ENCODE data around the gene CTIF. TPM values are rescaled to one million over a fixed set of nuclear protein-coding genes. Genes with fewer than 3 reads are reported as not detected.

The CTIF gene
- total and polyA plus RNA-seq, 2 experiments from 2014 or later = 8.6 to 14.4 TPM

DNA sequence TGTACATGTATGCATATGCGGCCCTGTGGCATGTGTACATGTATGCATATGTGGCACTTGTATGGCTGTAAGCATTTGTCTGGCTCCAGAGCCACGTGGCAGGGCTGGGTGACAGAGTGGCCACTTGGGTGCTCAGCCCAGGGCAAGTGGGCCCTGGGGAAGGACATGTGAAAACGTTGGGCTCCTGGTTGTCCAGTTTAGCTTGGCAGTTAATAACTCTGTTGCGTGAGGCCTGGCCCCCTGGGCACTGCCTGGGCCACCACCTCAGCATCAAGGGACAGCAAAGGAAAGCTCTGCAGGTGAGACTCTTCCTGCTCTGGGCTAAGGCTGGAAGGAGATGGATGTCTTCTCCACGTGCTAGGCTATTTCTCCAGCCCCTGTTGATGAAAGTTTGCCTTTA is 119.9 kb downstream of the CTIF start:
- DNase-seq (ENCODE audit: low spot score) (no peak), ATAC-seq (no peak)
- Histone ChIP-seq H3K27me3 (ENCODE audit: insufficient read depth) (no peaks in the 10 kb centered on the region), H3K9me2 (ENCODE audit: insufficient read depth) (no peaks in the 10 kb centered on the region), H2AFZ (no peak overlapping the region), H4K20me1 (replicated peaks; ENCODE audit: insufficient read depth) (peaks cover 3% of the 10 kb centered on the region; the same call in 1 of the 2 replicates), H3F3A (replicated peaks; ENCODE audit: low read depth) (0 out of 2 replicates have a peak, but pooled peaks cover 3% of the 10 kb centered on the region), H3K4me3 (no peak overlapping the region), H3K27ac (ENCODE audit: low read depth) (no peak overlapping the region), H3K36me3 (ENCODE audit: insufficient read depth) (no peaks in the 10 kb centered on the region), H3K4me1 (ENCODE audit: insufficient read depth) (peaks cover 4% of the 10 kb centered on the region; the same call in 1 of the 2 replicates), H3K79me2 (replicated peaks; ENCODE audit: insufficient read depth) (no peaks in the 10 kb centered on the region), H3K4me2 (no peak overlapping the region)
- H3K36me3 Mint-ChIP-seq (ENCODE audit: low read depth) = no peaks in the 10 kb centered on the region; the same call in 2 of the 3 replicates
- peaks cover 17% of the 10 kb centered on the region for H3K4me1 Mint-ChIP-seq
- no peak overlapping the region for H3K4me3 Mint-ChIP-seq
- TF ChIP-seq, protein P1, sequence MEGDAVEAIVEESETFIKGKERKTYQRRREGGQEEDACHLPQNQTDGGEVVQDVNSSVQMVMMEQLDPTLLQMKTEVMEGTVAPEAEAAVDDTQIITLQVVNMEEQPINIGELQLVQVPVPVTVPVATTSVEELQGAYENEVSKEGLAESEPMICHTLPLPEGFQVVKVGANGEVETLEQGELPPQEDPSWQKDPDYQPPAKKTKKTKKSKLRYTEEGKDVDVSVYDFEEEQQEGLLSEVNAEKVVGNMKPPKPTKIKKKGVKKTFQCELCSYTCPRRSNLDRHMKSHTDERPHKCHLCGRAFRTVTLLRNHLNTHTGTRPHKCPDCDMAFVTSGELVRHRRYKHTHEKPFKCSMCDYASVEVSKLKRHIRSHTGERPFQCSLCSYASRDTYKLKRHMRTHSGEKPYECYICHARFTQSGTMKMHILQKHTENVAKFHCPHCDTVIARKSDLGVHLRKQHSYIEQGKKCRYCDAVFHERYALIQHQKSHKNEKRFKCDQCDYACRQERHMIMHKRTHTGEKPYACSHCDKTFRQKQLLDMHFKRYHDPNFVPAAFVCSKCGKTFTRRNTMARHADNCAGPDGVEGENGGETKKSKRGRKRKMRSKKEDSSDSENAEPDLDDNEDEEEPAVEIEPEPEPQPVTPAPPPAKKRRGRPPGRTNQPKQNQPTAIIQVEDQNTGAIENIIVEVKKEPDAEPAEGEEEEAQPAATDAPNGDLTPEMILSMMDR (conservative IDR thresholded peaks at IDR 0.05; ENCODE audit: low read depth in 2 of 2) = no peak
- TF ChIP-seq, protein P2, sequence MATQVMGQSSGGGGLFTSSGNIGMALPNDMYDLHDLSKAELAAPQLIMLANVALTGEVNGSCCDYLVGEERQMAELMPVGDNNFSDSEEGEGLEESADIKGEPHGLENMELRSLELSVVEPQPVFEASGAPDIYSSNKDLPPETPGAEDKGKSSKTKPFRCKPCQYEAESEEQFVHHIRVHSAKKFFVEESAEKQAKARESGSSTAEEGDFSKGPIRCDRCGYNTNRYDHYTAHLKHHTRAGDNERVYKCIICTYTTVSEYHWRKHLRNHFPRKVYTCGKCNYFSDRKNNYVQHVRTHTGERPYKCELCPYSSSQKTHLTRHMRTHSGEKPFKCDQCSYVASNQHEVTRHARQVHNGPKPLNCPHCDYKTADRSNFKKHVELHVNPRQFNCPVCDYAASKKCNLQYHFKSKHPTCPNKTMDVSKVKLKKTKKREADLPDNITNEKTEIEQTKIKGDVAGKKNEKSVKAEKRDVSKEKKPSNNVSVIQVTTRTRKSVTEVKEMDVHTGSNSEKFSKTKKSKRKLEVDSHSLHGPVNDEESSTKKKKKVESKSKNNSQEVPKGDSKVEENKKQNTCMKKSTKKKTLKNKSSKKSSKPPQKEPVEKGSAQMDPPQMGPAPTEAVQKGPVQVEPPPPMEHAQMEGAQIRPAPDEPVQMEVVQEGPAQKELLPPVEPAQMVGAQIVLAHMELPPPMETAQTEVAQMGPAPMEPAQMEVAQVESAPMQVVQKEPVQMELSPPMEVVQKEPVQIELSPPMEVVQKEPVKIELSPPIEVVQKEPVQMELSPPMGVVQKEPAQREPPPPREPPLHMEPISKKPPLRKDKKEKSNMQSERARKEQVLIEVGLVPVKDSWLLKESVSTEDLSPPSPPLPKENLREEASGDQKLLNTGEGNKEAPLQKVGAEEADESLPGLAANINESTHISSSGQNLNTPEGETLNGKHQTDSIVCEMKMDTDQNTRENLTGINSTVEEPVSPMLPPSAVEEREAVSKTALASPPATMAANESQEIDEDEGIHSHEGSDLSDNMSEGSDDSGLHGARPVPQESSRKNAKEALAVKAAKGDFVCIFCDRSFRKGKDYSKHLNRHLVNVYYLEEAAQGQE (IDR thresholded peaks at IDR 0.05; ENCODE audit: unreplicated experiment) = no peak
- TF ChIP-seq ZNF114 (CRISPR knock-in tag; IDR thresholded peaks at IDR 0.05) (no peak), STAT1 (IDR thresholded peaks at IDR 0.05; ENCODE audit: unreplicated experiment) (no peak), POLR2AphosphoS5 (IDR thresholded peaks at IDR 0.05; ENCODE audit: low read depth) (no peak), EZH2phosphoT487 (IDR thresholded peaks at IDR 0.05; ENCODE audit: unreplicated experiment) (no peak), ZNF331 (CRISPR knock-in tag; IDR thresholded peaks at IDR 0.05; ENCODE audit: low read depth) (no peak)
- TF ChIP-seq, protein P3, sequence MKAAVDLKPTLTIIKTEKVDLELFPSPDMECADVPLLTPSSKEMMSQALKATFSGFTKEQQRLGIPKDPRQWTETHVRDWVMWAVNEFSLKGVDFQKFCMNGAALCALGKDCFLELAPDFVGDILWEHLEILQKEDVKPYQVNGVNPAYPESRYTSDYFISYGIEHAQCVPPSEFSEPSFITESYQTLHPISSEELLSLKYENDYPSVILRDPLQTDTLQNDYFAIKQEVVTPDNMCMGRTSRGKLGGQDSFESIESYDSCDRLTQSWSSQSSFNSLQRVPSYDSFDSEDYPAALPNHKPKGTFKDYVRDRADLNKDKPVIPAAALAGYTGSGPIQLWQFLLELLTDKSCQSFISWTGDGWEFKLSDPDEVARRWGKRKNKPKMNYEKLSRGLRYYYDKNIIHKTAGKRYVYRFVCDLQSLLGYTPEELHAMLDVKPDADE (IDR thresholded peaks at IDR 0.05) = no peak
- TF ChIP-seq, protein P4, sequence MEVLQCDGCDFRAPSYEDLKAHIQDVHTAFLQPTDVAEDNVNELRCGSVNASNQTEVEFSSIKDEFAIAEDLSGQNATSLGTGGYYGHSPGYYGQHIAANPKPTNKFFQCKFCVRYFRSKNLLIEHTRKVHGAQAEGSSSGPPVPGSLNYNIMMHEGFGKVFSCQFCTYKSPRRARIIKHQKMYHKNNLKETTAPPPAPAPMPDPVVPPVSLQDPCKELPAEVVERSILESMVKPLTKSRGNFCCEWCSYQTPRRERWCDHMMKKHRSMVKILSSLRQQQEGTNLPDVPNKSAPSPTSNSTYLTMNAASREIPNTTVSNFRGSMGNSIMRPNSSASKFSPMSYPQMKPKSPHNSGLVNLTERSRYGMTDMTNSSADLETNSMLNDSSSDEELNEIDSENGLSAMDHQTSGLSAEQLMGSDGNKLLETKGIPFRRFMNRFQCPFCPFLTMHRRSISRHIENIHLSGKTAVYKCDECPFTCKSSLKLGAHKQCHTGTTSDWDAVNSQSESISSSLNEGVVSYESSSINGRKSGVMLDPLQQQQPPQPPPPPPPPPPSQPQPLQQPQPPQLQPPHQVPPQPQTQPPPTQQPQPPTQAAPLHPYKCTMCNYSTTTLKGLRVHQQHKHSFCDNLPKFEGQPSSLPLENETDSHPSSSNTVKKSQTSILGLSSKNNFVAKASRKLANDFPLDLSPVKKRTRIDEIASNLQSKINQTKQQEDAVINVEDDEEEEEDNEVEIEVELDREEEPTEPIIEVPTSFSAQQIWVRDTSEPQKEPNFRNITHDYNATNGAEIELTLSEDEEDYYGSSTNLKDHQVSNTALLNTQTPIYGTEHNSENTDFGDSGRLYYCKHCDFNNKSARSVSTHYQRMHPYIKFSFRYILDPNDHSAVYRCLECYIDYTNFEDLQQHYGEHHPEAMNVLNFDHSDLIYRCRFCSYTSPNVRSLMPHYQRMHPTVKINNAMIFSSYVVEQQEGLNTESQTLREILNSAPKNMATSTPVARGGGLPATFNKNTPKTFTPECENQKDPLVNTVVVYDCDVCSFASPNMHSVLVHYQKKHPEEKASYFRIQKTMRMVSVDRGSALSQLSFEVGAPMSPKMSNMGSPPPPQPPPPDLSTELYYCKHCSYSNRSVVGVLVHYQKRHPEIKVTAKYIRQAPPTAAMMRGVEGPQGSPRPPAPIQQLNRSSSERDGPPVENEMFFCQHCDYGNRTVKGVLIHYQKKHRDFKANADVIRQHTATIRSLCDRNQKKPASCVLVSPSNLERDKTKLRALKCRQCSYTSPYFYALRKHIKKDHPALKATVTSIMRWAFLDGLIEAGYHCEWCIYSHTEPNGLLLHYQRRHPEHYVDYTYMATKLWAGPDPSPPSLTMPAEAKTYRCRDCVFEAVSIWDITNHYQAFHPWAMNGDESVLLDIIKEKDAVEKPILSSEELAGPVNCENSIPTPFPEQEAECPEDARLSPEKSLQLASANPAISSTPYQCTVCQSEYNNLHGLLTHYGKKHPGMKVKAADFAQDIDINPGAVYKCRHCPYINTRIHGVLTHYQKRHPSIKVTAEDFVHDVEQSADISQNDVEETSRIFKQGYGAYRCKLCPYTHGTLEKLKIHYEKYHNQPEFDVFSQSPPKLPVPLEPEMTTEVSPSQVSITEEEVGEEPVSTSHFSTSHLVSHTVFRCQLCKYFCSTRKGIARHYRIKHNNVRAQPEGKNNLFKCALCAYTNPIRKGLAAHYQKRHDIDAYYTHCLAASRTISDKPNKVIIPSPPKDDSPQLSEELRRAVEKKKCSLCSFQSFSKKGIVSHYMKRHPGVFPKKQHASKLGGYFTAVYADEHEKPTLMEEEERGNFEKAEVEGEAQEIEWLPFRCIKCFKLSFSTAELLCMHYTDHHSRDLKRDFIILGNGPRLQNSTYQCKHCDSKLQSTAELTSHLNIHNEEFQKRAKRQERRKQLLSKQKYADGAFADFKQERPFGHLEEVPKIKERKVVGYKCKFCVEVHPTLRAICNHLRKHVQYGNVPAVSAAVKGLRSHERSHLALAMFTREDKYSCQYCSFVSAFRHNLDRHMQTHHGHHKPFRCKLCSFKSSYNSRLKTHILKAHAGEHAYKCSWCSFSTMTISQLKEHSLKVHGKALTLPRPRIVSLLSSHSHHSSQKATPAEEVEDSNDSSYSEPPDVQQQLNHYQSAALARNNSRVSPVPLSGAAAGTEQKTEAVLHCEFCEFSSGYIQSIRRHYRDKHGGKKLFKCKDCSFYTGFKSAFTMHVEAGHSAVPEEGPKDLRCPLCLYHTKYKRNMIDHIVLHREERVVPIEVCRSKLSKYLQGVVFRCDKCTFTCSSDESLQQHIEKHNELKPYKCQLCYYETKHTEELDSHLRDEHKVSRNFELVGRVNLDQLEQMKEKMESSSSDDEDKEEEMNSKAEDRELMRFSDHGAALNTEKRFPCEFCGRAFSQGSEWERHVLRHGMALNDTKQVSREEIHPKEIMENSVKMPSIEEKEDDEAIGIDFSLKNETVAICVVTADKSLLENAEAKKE (CRISPR knock-in tag; IDR thresholded peaks at IDR 0.05) = no peak
- H3K27ac Mint-ChIP-seq = no peak overlapping the region
- H3K9me3 Mint-ChIP-seq = no peaks in the 10 kb centered on the region
- peaks cover 2% of the 10 kb centered on the region for H3K27me3 Mint-ChIP-seq (ENCODE audit: insufficient read depth, low read depth, poor library complexity)
